ENCODE data around the gene KCNJ2.

KCNJ2 gene

DNA sequence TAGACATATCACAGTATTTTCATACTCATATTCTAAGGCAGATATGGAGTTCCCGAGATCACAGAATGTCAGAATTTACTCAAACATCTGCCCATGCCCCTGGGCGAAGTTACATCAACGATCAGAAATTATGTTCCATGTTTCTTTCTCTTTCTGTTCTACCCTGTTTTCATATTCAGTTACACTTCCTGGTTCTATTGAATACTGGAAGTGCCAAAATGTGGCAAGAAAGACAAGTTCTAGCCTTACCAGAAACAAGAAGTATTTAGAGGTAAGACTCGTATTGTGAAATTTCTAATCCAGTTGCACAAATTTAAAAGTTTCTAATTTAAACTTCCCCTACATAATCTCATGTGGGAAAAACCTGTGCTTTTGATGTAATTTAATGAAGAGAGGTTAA lies 36.1 kb downstream of the KCNJ2 start:
- DNase-seq (ENCODE audit: low spot score), result no peak

DNA sequence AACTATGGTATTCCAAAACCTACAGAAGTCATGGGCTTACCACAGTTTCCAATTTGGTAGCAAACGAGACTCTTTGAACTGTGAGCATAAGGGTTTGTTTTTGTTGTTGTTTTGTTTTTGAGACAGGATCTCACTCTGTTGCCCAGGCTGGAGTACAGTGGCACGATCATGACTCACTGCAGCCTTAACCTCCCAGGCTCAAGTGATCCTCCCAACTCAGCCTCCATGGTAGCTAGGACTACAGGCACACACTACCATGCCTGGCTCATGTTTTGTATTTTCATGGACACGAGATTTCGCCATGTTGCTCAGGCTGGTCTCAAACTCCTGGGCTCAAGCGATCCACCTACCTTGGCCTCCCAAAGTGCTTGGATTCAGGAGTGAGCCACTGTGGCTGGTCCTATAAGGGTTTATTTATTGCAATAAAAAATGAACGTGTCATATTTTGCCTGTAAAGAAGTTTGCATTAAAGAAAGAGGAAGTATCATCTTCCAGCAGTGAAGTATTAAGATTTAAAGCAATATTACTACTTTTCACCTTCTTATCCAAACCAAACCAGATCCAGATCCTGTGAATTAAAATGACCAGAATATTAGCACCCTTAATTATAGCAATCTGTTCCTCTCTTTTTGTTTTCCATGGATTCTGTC lies 37.2 kb downstream of the KCNJ2 start:
- no peak for DNase-seq (ENCODE audit: low spot score)

DNA sequence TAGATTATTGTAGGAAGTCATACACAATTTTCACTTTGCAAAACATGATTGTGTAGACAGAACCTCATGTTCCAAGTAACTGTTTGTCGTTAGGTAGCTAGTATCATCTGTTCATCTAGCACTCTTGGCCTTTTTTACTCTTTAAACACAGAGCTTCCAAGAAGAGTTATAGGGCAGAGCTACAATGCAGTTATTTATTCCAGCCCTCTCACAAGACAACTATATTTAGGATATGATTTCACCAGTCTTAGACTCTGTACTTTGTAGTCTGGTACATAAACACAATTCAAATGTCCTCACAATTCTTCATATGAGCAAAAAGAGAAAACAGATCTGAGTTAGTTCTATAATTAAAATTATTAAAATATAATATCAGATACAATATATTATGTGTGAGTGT lies 37.9 kb downstream of the KCNJ2 start:
- DNase-seq (ENCODE audit: low spot score), result no peak

DNA sequence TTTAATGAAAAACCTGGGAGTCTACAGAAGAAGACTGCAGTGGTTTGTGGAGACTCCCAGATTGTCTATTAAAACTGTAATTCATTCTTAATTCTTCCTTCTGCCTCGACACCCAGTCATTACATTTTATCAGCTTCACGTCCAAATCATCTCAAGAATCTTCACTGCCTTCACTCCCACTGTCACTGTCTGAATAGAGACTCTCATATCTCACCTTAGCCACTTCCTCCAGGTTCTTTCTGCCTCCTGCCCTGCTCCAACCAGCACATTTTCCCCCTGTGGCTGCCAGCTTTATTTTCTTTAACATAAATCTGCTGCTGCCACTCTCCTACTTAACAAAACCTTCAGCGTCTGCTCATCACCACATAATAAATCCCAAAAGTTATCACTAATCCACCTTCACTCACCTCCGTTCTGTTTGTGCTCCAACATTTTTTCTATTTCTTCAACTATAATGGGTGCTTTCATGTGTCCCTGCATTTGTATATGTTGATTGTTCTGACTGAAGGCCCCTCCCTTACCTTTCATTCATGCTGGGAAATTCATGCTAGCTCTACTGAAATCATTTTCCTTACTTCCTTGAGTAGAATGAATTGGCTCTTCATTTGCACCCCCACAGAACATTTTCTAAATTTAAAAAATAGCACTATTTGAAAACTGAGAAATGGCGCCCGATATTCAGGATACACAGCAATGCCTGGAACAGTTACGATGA lies 38.9 kb downstream of the KCNJ2 start:
- DNase-seq (ENCODE audit: low spot score), result no peak

DNA sequence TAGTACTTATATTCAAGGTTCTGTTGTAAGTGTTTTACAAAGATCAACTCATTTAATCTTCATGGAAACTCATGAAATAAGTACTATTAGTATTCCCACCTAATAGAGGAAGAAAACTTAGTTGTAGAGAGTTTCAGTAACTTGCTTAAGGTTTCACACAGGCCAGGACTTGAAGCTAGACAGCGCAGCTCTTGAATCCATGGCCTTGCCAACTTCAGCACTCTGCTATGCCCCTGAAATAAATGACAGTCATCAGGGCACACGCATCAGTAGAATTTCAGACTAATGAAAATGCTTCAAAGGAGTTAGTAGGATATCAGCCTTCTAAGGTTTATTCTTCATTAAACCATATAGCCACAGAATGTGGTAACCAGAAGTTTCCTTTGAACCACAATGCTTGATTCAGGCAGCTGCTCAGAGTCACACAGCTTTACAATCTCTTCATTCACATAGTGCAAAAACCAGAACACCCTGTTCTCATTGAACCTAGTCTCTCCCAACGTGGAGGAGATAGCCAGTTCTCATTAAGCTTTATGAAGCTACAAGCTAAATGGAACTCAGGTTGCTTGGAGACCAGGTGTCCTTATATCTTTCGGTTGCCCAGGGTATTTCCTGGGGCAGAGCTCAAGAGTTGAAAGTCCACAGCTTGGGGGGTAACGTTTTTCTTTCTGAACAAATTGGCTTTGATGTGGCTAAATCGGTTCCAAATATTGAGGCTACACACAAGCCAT lies 39.7 kb downstream of the KCNJ2 start:
- DNase-seq (ENCODE audit: low spot score), result no peak

DNA sequence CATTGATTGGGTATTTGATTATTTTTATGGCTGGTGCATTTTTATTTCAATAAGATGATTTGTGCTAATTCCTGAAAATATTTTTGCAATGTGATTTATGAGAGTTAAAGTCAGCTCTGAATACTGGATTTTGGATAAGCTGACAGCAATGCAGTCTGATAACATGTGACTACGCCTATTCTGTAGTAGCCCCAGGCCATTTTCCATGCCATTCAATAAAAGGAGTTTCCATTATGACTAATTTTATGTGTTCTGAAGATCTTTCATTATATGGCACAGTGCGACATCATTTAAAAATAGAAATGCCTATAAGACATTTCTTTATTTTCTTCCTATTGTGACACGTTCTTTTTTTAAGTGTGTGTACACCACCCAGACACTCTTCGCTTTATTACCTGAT lies 46.3 kb downstream of the KCNJ2 start:
- no peak for DNase-seq (ENCODE audit: low spot score)

DNA sequence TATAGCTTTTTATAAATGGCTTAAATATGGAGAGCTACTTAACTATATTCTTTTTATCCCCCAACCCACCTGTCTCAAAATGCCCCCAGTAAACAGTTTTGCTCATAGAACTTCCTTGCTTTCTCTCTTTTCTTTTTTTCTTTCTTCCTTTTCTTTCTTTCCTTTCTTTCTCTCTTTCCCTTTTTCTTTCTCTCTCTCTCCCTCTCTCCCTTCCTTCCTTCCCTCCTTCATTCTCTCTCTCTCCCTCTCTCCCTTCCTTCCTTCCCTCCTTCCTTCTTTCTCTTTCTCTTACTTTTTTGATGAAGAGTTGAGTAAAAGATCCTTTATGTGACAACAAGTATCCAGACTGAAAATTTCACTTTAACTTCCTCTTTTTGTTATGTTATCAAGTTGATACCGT lies 48.2 kb downstream of the KCNJ2 start:
- DNase-seq (ENCODE audit: low spot score), result no peak

DNA sequence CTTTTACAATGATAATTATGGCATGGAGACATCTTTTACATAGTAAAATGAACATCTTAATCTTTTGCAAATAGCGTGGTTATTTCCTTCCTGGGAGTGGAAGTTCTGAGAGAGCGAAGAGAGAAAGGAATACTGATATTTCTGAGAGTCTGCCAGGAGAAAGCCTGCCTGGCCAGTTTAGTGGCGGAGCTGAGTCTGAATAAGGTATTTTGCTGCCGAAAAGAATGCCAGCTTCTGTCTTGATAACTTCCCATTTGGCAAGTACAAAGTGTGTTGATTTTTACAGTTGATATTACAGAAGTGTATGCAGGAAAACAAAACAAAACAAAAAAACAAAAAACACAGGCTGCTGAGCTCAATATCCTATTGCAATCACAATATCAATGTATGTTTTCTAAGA lies 55.9 kb downstream of the KCNJ2 start:
- no peak for DNase-seq (ENCODE audit: low spot score)
